GM12878 (cell line): Measurements from ENCODE around the gene LMAN2. TPM values are rescaled to one million over a fixed set of nuclear protein-coding genes. Genes with fewer than 3 reads are reported as not detected.

ENCODE experiments used
- NBN ChIP-seq: fragments of 450-650 bp; IDR thresholded peaks from 2 replicates; pipeline ENCODE4 v1.6.1; 2016
- TAF1 ChIP-seq: IDR thresholded peaks from 2 replicates; pipeline ENCODE4 v1.6.1; 2011; ENCODE audit warnings: mild to moderate bottlenecking, low read depth, low read length, borderline replicate concordance
- ZBTB40 ChIP-seq: fragments of 450-650 bp; IDR thresholded peaks from 2 replicates; pipeline ENCODE4 v1.6.1; 2016; ENCODE audit warnings: mild to moderate bottlenecking, moderate library complexity, borderline replicate concordance
- polyA plus RNA-seq, 11 experiments: library from polyadenylated mRNA; depleted of rRNA in 4 of 11; unstranded in 6 of 11; stranded (reverse) in 5 of 11; fragments of >200 nt; fragmentation: Nextera tagmentation in 4 of 11; fragmentation: Illumina TruSeq in 1 of 11; extraction: Ambion mirVana in 4 of 11; extraction: Trizol in 1 of 11; gene quantifications; 1 replicate in 1 of 11; 2 replicates in 10 of 11; pipeline versions ENCODE4 v1.2.1 to v1.2.3, GENCODE V29; 2011 to 2016; ENCODE audit warnings: inconsistent platforms in 2 of 11, missing spikeins in 2 of 11, low read depth in 1 of 11
- total RNA-seq, 4 experiments: library from RNA; depleted of rRNA in 3 of 4; stranded (reverse); fragments of >200 nt in 3 of 4; fragmentation: Illumina TruSeq in 1 of 4; extraction: Trizol in 1 of 4; gene quantifications; 2 replicates each; pipeline versions ENCODE4 v1.2.1 to v1.2.3, GENCODE V29; 2013 to 2021
- TF ChIP-seq, protein P1 (sequence below): fragments of 450-650 bp; IDR thresholded peaks from 2 replicates; pipeline ENCODE4 v1.6.1; 2017; ENCODE audit warnings: mild to moderate bottlenecking, moderate library complexity

The LMAN2 gene
- total and polyA plus RNA-seq, 10 of the 15 experiments (the other 5 are each of a cell fraction or from before 2014, with no cell fraction given): 2.4 to 264 (median 147) TPM

DNA sequence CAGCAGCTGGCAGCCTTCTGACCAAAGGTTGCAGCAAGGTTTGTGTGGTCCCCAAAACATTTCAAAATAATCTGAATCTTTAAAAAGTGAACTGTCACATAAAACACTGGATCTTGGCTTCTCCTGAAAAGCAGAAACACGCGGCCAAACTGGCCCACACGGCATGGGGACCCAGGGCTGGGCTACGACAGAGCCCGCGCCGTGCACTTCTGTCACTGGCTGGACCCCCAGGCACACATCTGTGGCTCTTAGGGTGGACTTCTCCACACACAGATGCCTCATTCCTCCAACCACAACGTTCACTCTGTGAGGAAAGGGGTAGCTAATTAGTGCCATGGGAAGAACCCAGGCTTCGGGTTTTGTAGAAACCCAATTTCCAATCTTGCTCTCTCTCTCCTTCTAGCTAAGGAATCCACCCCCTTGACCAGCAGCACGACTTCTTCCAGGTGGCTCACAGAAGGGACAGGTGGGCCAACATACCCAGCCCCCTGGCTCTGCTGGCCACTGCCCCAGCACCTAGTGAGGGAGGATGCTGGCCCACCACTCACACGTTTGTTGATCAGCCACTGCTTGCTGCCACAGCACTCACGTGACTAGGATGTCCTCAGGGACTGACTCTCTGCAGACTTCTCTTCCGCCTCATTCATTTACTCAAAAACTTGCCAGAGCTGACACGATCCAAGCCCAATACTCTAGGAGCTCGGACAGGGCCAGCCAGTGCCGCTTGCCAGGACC is 17.9 kb downstream of the LMAN2 start (continued):
- TF ChIP-seq, protein P1, sequence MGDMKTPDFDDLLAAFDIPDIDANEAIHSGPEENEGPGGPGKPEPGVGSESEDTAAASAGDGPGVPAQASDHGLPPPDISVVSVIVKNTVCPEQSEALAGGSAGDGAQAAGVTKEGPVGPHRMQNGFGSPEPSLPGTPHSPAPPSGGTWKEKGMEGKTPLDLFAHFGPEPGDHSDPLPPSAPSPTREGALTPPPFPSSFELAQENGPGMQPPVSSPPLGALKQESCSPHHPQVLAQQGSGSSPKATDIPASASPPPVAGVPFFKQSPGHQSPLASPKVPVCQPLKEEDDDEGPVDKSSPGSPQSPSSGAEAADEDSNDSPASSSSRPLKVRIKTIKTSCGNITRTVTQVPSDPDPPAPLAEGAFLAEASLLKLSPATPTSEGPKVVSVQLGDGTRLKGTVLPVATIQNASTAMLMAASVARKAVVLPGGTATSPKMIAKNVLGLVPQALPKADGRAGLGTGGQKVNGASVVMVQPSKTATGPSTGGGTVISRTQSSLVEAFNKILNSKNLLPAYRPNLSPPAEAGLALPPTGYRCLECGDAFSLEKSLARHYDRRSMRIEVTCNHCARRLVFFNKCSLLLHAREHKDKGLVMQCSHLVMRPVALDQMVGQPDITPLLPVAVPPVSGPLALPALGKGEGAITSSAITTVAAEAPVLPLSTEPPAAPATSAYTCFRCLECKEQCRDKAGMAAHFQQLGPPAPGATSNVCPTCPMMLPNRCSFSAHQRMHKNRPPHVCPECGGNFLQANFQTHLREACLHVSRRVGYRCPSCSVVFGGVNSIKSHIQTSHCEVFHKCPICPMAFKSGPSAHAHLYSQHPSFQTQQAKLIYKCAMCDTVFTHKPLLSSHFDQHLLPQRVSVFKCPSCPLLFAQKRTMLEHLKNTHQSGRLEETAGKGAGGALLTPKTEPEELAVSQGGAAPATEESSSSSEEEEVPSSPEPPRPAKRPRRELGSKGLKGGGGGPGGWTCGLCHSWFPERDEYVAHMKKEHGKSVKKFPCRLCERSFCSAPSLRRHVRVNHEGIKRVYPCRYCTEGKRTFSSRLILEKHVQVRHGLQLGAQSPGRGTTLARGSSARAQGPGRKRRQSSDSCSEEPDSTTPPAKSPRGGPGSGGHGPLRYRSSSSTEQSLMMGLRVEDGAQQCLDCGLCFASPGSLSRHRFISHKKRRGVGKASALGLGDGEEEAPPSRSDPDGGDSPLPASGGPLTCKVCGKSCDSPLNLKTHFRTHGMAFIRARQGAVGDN: no peak
- no peak for TF ChIP-seq ZBTB40
- TF ChIP-seq NBN: no peak
- no peak for TF ChIP-seq TAF1
- TF ChIP-seq, all 136 proteins: peak for 0
